HEK293 (cell line): ENCODE measurements around the gene WWC1.

Experiments used
- CTCF ChIA-PET: fragments of 350-600 bp; formaldehyde crosslinking; extraction: SDS; loops from one replicate; lab custom pipeline; 2021; ENCODE audit warnings: antibody characterized with exemption; lab: Yijun Ruan, JAX
- POLR2A ChIA-PET: fragments of 300-600 bp; formaldehyde crosslinking; extraction: SDS; loops from one replicate; lab custom pipeline; 2020; ENCODE audit warnings: antibody characterized with exemption, inconsistent platforms; lab: Yijun Ruan, JAX
- H3K27ac ChIP-seq: fragments of 200-500 bp; sonication (Bioruptor generic); 2 replicates; pipeline ENCODE4 v1.5.1; 2014; ENCODE audit warnings: low read depth, low read length, control low read depth, inconsistent platforms; ENCODE audit errors: extremely low read depth
- H3K36me3 ChIP-seq, 2 experiments: fragments of 200-500 bp in 1 of 2; sonication (Bioruptor generic) in 1 of 2; 1 replicate in 1 of 2; 2 replicates in 1 of 2; pipeline ENCODE4 v1.5.1; 2014 to 2017; ENCODE audit warnings: inconsistent platforms in 2 of 2, low read length in 2 of 2; ENCODE audit not compliant: control insufficient read depth in 2 of 2, insufficient read depth in 1 of 2
- H3K4me1 ChIP-seq: fragments of 200-500 bp; sonication (Bioruptor generic); 2 replicates; pipeline ENCODE4 v1.5.1; 2014; ENCODE audit warnings: mild to moderate bottlenecking, low read length, inconsistent platforms; ENCODE audit not compliant: control insufficient read depth, insufficient read depth
- H3K4me3 ChIP-seq: 2 replicates; pipeline ENCODE4 v1.5.1; 2011; ENCODE audit warnings: low read depth, mild to moderate bottlenecking, control low read depth, low read length, moderate library complexity
- H3K9me3 ChIP-seq: fragments of 200-500 bp; sonication (Bioruptor generic); 2 replicates; pipeline ENCODE4 v1.5.1; 2014; ENCODE audit warnings: low read depth, low read length, inconsistent platforms; ENCODE audit not compliant: control insufficient read depth, insufficient read depth
- HOXD13 ChIP-seq: sonication (generic); formaldehyde crosslinking; IDR thresholded peaks from 2 replicates; pipeline ENCODE4 v1.8.0; 2022; ENCODE audit warnings: missing genetic modification reagents, borderline replicate concordance
- KLF16 ChIP-seq: fragments of 450-650 bp; formaldehyde crosslinking; IDR thresholded peaks from 2 replicates; pipeline ENCODE4 v1.5.1; 2017; ENCODE audit warnings: missing biosample characterization, missing genetic modification characterization
- ZFP37 ChIP-seq: fragments of 450-650 bp; formaldehyde crosslinking; IDR thresholded peaks from 2 replicates; pipeline ENCODE4 v1.5.1; 2016; ENCODE audit warnings: missing biosample characterization, missing genetic modification characterization
- ZFP69B ChIP-seq: fragments of 450-650 bp; formaldehyde crosslinking; IDR thresholded peaks from 2 replicates; pipeline ENCODE4 v1.5.1; 2016; ENCODE audit warnings: missing biosample characterization, missing genetic modification characterization
- ZNF146 ChIP-seq: fragments of 450-650 bp; formaldehyde crosslinking; IDR thresholded peaks from 2 replicates; pipeline ENCODE4 v1.5.1; 2016; ENCODE audit warnings: missing biosample characterization, missing genetic modification characterization
- ZNF2 ChIP-seq: fragments of 450-650 bp; formaldehyde crosslinking; IDR thresholded peaks from 2 replicates; pipeline ENCODE4 v1.5.1; 2016; ENCODE audit warnings: missing biosample characterization, missing genetic modification characterization
- ZNF23 ChIP-seq: fragments of 450-650 bp; formaldehyde crosslinking; IDR thresholded peaks from 2 replicates; pipeline ENCODE4 v1.5.1; 2016; ENCODE audit warnings: missing biosample characterization, missing genetic modification characterization, borderline replicate concordance
- ZNF239 ChIP-seq: fragments of 450-650 bp; formaldehyde crosslinking; IDR thresholded peaks from 2 replicates; pipeline ENCODE4 v1.5.1; 2016; ENCODE audit warnings: missing biosample characterization, missing genetic modification characterization
- ZNF324 ChIP-seq: fragments of 450-650 bp; formaldehyde crosslinking; IDR thresholded peaks from 2 replicates; pipeline ENCODE4 v1.5.1; 2016; ENCODE audit warnings: missing biosample characterization, missing genetic modification characterization
- ZNF350 ChIP-seq: fragments of 450-650 bp; formaldehyde crosslinking; IDR thresholded peaks from 2 replicates; pipeline ENCODE4 v1.5.0; 2017; ENCODE audit warnings: missing biosample characterization, mild to moderate bottlenecking, missing genetic modification characterization
- ZNF366 ChIP-seq: fragments of 450-650 bp; formaldehyde crosslinking; conservative IDR thresholded peaks from 2 replicates; pipeline ENCODE4 v1.5.1; 2016; ENCODE audit warnings: missing biosample characterization, missing genetic modification characterization
- ZNF37A ChIP-seq: fragments of 450-650 bp; IDR thresholded peaks from 2 replicates; pipeline ENCODE4 v1.5.1; 2018; ENCODE audit warnings: missing biosample characterization, missing genetic modification characterization
- ZNF426 ChIP-seq: fragments of 450-650 bp; formaldehyde crosslinking; IDR thresholded peaks from 2 replicates; pipeline ENCODE4 v1.5.1; 2017; ENCODE audit warnings: missing biosample characterization, missing genetic modification characterization, mild to moderate bottlenecking, inconsistent platforms, moderate library complexity
- ZNF521 ChIP-seq: fragments of 450-650 bp; formaldehyde crosslinking; IDR thresholded peaks from 2 replicates; pipeline ENCODE4 v1.5.1; 2017; ENCODE audit warnings: missing biosample characterization, mild to moderate bottlenecking, missing genetic modification characterization
- ZNF529 ChIP-seq: fragments of 450-650 bp; formaldehyde crosslinking; IDR thresholded peaks from 2 replicates; pipeline ENCODE4 v1.5.1; 2017; ENCODE audit warnings: missing genetic modification characterization, missing biosample characterization; ENCODE audit not compliant: insufficient replicate concordance
- ZNF560 ChIP-seq: fragments of 450-650 bp; formaldehyde crosslinking; IDR thresholded peaks from 2 replicates; pipeline ENCODE4 v1.5.1; 2017; ENCODE audit warnings: missing biosample characterization, missing genetic modification characterization, borderline replicate concordance
- ZNF600 ChIP-seq: fragments of 450-650 bp; formaldehyde crosslinking; IDR thresholded peaks from 2 replicates; pipeline ENCODE4 v1.5.1; 2016; ENCODE audit warnings: missing biosample characterization, missing genetic modification characterization
- ZNF747 ChIP-seq: fragments of 450-650 bp; formaldehyde crosslinking; IDR thresholded peaks from 2 replicates; pipeline ENCODE4 v1.5.1; 2016; ENCODE audit warnings: missing biosample characterization, missing genetic modification characterization
- ZNF792 ChIP-seq: fragments of 450-650 bp; formaldehyde crosslinking; IDR thresholded peaks from 2 replicates; pipeline ENCODE4 v1.5.1; 2016; ENCODE audit warnings: missing biosample characterization, missing genetic modification characterization
- TF ChIP-seq, protein P1 (sequence below): fragments of 450-650 bp; formaldehyde crosslinking; IDR thresholded peaks from 2 replicates; pipeline ENCODE4 v1.5.1; 2016; ENCODE audit warnings: missing biosample characterization, missing genetic modification characterization, borderline replicate concordance
- TF ChIP-seq, protein P2 (sequence below): fragments of 450-650 bp; formaldehyde crosslinking; IDR thresholded peaks from 2 replicates; pipeline ENCODE4 v1.5.1; 2016; ENCODE audit warnings: missing biosample characterization, missing genetic modification characterization
- TF ChIP-seq, protein P3 (sequence below): fragments of 450-650 bp; formaldehyde crosslinking; IDR thresholded peaks from 2 replicates; pipeline ENCODE4 v1.5.1; 2016; ENCODE audit warnings: missing biosample characterization, missing genetic modification characterization
- TF ChIP-seq, protein P4 (sequence below): fragments of 450-650 bp; formaldehyde crosslinking; IDR thresholded peaks from 2 replicates; pipeline ENCODE4 v1.5.1; 2017; ENCODE audit warnings: missing biosample characterization, missing genetic modification characterization
- TF ChIP-seq, protein P5 (sequence below): sonication (generic); formaldehyde crosslinking; IDR thresholded peaks from 2 replicates; pipeline ENCODE4 v1.8.1; 2022; ENCODE audit warnings: mild to moderate bottlenecking, moderate library complexity, missing genetic modification reagents

The WWC1 gene

DNA sequence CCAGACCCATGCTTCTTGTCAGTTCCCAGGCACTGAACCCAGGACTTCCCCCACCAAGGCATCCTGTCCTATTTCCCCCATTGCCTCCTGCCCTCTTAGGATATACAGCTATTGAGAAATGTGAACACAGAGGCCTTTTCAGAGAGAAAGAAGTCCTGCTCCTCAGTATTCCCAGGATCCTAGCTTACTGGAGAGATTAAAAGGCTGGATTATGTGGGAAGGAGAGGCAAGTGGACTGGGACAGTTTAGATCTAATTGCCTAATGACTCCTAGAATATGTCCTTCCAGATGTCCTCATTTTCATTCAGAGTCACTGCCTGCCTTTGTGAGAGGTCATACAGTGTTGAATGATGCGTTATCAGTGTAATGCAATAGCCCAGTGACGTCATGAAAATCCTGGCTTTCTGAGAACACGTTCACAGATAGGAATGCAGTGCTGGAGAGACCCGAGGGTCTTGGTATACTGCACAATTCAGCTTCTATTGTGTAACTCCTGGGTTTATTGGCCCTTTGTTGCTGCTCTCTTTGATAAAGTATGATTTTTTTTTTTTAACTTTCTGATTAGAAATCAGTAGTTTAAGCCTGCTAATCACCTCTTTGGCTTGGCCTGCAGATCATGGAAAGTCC is 26.2 kb downstream of the WWC1 start (continued):
- TF ChIP-seq, protein P1, sequence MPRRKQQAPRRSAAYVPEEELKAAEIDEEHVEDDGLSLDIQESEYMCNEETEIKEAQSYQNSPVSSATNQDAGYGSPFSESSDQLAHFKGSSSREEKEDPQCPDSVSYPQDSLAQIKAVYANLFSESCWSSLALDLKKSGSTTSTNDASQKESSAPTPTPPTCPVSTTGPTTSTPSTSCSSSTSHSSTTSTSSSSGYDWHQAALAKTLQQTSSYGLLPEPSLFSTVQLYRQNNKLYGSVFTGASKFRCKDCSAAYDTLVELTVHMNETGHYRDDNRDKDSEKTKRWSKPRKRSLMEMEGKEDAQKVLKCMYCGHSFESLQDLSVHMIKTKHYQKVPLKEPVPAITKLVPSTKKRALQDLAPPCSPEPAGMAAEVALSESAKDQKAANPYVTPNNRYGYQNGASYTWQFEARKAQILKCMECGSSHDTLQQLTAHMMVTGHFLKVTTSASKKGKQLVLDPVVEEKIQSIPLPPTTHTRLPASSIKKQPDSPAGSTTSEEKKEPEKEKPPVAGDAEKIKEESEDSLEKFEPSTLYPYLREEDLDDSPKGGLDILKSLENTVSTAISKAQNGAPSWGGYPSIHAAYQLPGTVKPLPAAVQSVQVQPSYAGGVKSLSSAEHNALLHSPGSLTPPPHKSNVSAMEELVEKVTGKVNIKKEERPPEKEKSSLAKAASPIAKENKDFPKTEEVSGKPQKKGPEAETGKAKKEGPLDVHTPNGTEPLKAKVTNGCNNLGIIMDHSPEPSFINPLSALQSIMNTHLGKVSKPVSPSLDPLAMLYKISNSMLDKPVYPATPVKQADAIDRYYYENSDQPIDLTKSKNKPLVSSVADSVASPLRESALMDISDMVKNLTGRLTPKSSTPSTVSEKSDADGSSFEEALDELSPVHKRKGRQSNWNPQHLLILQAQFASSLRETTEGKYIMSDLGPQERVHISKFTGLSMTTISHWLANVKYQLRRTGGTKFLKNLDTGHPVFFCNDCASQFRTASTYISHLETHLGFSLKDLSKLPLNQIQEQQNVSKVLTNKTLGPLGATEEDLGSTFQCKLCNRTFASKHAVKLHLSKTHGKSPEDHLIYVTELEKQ (tag by site-specific recombination): peak; percentile 95
- TF ChIP-seq, protein P2, sequence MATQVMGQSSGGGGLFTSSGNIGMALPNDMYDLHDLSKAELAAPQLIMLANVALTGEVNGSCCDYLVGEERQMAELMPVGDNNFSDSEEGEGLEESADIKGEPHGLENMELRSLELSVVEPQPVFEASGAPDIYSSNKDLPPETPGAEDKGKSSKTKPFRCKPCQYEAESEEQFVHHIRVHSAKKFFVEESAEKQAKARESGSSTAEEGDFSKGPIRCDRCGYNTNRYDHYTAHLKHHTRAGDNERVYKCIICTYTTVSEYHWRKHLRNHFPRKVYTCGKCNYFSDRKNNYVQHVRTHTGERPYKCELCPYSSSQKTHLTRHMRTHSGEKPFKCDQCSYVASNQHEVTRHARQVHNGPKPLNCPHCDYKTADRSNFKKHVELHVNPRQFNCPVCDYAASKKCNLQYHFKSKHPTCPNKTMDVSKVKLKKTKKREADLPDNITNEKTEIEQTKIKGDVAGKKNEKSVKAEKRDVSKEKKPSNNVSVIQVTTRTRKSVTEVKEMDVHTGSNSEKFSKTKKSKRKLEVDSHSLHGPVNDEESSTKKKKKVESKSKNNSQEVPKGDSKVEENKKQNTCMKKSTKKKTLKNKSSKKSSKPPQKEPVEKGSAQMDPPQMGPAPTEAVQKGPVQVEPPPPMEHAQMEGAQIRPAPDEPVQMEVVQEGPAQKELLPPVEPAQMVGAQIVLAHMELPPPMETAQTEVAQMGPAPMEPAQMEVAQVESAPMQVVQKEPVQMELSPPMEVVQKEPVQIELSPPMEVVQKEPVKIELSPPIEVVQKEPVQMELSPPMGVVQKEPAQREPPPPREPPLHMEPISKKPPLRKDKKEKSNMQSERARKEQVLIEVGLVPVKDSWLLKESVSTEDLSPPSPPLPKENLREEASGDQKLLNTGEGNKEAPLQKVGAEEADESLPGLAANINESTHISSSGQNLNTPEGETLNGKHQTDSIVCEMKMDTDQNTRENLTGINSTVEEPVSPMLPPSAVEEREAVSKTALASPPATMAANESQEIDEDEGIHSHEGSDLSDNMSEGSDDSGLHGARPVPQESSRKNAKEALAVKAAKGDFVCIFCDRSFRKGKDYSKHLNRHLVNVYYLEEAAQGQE (tag by site-specific recombination): peak; percentile 37; the same call in 1 of the 2 replicates
- no peak for TF ChIP-seq ZNF529 (tag by site-specific recombination)
- TF ChIP-seq, protein P3, sequence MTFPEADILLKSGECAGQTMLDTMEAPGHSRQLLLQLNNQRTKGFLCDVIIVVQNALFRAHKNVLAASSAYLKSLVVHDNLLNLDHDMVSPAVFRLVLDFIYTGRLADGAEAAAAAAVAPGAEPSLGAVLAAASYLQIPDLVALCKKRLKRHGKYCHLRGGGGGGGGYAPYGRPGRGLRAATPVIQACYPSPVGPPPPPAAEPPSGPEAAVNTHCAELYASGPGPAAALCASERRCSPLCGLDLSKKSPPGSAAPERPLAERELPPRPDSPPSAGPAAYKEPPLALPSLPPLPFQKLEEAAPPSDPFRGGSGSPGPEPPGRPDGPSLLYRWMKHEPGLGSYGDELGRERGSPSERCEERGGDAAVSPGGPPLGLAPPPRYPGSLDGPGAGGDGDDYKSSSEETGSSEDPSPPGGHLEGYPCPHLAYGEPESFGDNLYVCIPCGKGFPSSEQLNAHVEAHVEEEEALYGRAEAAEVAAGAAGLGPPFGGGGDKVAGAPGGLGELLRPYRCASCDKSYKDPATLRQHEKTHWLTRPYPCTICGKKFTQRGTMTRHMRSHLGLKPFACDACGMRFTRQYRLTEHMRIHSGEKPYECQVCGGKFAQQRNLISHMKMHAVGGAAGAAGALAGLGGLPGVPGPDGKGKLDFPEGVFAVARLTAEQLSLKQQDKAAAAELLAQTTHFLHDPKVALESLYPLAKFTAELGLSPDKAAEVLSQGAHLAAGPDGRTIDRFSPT (tag by site-specific recombination): peak; percentile 85
- TF ChIP-seq ZNF521 (tag by site-specific recombination): no peak
- peak; percentile 92 for TF ChIP-seq ZNF366
- peak; percentile 75; the same call in 1 of the 2 replicates for TF ChIP-seq ZFP69B (tag by site-specific recombination)
- TF ChIP-seq, protein P4, sequence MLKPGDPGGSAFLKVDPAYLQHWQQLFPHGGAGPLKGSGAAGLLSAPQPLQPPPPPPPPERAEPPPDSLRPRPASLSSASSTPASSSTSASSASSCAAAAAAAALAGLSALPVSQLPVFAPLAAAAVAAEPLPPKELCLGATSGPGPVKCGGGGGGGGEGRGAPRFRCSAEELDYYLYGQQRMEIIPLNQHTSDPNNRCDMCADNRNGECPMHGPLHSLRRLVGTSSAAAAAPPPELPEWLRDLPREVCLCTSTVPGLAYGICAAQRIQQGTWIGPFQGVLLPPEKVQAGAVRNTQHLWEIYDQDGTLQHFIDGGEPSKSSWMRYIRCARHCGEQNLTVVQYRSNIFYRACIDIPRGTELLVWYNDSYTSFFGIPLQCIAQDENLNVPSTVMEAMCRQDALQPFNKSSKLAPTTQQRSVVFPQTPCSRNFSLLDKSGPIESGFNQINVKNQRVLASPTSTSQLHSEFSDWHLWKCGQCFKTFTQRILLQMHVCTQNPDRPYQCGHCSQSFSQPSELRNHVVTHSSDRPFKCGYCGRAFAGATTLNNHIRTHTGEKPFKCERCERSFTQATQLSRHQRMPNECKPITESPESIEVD: peak; percentile 62
- TF ChIP-seq ZNF747 (tag by site-specific recombination): no peak
- TF ChIP-seq ZNF239 (tag by site-specific recombination): no peak
- no peak for TF ChIP-seq ZNF426
- peak; percentile 66; the same call in 1 of the 2 replicates for TF ChIP-seq ZNF2 (tag by site-specific recombination)
- TF ChIP-seq ZNF324 (tag by site-specific recombination): peak; percentile 93
- no peak; the same call in 1 of the 2 replicates for TF ChIP-seq ZFP37
- TF ChIP-seq, all 188 proteins: peak for 55

DNA sequence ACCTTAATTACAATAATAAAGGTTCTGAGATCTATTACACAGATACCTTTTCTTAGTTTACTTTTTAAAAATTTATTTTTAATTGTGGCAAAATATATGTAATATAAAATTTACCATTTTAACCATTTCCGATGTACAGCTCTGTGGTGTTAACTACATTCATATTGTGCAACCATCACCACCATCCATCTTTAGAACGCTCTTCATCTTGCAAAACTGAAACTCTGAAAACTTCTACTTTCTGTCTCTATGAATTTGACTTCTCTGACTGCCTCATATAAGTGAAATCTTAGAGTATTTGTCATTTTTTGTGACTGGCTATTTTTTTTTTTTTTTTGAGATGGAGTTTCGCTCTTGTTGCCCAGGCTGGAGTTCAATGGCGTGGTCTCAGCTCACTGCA is 26.8 kb downstream of the WWC1 start:
- no peak overlapping the region for H3K27ac ChIP-seq
- H3K9me3 ChIP-seq: no peaks in the 10 kb centered on the region
- ChIA-PET CTCF (interaction anchor here (0.6 to 1.7 kb wide), 4 partner anchors 12 to 44 kb away, joined by 3 to 4 read pairs (median 3); no protein-coding TSS in a partner anchor), POLR2A (interaction anchor here (2.1 to 3.2 kb wide), 2 partner anchors 10 to 26 kb away, joined by 7 to 15 read pairs; partner anchors contain the start of gene WWC1)
- H3K36me3 ChIP-seq: no peaks in the 10 kb centered on the region
- no peak overlapping the region for H3K4me3 ChIP-seq
- peaks cover 11% of the 10 kb centered on the region; the same call in 1 of the 2 replicates for H3K4me1 ChIP-seq
- TF ChIP-seq ZNF146 (tag by site-specific recombination) (no peak), KLF16 (tag by site-specific recombination) (no peak), ZNF792 (tag by site-specific recombination) (no peak), ZNF37A (tag by site-specific recombination) (no peak), ZNF23 (tag by site-specific recombination) (no peak), ZNF560 (tag by site-specific recombination) (no peak), HOXD13 (no peak), ZNF600 (tag by site-specific recombination) (no peak), ZNF350 (tag by site-specific recombination) (no peak)
- TF ChIP-seq, protein P5, sequence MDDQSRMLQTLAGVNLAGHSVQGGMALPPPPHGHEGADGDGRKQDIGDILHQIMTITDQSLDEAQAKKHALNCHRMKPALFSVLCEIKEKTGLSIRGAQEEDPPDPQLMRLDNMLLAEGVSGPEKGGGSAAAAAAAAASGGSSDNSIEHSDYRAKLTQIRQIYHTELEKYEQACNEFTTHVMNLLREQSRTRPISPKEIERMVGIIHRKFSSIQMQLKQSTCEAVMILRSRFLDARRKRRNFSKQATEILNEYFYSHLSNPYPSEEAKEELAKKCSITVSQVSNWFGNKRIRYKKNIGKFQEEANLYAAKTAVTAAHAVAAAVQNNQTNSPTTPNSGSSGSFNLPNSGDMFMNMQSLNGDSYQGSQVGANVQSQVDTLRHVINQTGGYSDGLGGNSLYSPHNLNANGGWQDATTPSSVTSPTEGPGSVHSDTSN: no peak
